Transverse colon (tissue), 4 donors: ENCODE results near the gene CST7.

Experiments
- POLR2A ChIP-seq: fragments of 450-650 bp; IDR thresholded peaks from one replicate; pipeline ENCODE4 v1.6.1; 2016; ENCODE audit warnings: antibody characterized with exemption, mild to moderate bottlenecking, moderate library complexity
- POLR2AphosphoS5 ChIP-seq, 3 donors: sonication (generic); formaldehyde crosslinking; IDR thresholded peaks; one replicate each; pipeline ENCODE4 v1.6.1; 2016; ENCODE audit warnings: antibody characterized with exemption in 3 of 3
- TF ChIP-seq, protein P1 (sequence below), 5 experiments: fragments of 200-600 bp in 3 of 5; fragments of 450-650 bp in 2 of 5; sonication (generic) in 3 of 5; IDR thresholded peaks; 1 replicate in 2 of 5; 2 replicates in 3 of 5; pipeline ENCODE4 v1.5.1; 2016 to 2017; ENCODE audit warnings: antibody characterized with exemption in 5 of 5, inconsistent platforms in 3 of 5, mild to moderate bottlenecking in 2 of 5, moderate library complexity in 1 of 5

DNA sequence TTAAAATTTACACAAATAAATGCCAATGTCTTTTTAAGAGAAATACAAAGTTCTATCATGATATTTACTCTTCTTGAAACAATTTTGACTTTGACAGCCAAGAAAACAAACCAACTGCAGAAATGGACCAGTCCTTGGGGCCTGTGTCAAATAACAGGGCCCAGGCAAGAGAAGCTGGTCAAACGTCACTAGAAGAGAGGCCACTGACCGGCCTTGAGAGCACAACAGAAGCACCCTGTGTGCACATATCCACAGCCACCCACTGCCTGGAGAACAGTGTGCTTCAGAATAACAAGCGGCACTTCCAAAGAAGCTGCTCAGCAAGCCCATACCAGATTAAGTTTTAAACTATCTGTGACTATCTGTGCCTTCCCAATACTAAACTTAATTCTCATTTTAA, 28.7 kb downstream of the CST7 start:
- TF ChIP-seq, protein P1, sequence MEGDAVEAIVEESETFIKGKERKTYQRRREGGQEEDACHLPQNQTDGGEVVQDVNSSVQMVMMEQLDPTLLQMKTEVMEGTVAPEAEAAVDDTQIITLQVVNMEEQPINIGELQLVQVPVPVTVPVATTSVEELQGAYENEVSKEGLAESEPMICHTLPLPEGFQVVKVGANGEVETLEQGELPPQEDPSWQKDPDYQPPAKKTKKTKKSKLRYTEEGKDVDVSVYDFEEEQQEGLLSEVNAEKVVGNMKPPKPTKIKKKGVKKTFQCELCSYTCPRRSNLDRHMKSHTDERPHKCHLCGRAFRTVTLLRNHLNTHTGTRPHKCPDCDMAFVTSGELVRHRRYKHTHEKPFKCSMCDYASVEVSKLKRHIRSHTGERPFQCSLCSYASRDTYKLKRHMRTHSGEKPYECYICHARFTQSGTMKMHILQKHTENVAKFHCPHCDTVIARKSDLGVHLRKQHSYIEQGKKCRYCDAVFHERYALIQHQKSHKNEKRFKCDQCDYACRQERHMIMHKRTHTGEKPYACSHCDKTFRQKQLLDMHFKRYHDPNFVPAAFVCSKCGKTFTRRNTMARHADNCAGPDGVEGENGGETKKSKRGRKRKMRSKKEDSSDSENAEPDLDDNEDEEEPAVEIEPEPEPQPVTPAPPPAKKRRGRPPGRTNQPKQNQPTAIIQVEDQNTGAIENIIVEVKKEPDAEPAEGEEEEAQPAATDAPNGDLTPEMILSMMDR (IDR thresholded peaks at IDR 0.05): no peak
- TF ChIP-seq POLR2A (no peak), POLR2AphosphoS5 (IDR thresholded peaks at IDR 0.05) (no peak)
